Fibroblast of skin of back (primary cell): Measurements from ENCODE around the gene ENGASE.

Source experiments
- DNase-seq: peaks from one replicate; pipeline ENCODE4 v3.0.0-alpha.2; 2013

Gene ENGASE

GRCh38 chr17:79116575-79117368, 42.1 kb downstream of the ENGASE start:
- no peak for DNase-seq

- DNase-seq = no peak
Observed at GRCh38 chr17:79117905-79118487, 43.4 kb downstream of the ENGASE start.

DNA sequence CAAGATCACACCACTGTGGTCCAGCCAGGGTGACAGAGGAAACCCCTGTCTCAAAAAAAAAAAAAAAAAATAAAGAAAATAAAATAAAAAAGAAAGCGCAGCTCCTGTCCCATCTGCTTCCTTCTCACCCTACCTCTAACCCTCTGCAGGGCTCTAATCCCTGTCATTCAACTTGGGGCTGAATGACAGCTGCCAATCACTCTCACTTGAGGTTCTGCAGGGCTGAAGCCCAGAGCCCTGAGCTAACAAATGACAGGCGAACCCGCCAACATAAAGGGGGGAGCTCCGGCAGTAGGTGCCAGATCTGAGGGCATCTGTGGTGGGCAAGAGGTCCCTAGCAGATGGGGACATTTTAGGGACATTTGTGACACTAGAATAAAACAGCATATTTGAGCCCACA, 44.3 kb downstream of the ENGASE start:
- DNase-seq = no peak

DNA sequence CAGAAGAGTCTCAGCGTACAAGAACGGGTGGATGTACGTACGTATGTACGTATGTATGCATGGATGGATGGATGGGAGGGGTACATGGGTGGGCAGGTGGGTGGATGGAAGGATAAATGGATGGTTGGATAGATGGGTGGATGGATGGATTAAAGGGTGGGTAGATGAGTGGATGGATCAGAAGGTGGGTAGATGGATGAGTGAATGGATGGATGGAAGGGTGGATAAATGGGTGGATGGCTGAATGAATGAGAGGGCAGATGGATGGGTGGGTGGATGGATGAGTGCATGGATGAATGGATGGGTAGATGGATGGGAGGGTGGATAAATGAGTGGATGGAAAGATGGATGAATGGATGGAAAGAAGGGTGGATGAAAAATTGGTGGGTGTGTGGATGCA, 45.6 kb downstream of the ENGASE start:
- DNase-seq = no peak

GRCh38 chr17:79123988-79124387, 49.4 kb downstream of the ENGASE start:
- no peak for DNase-seq

DNA sequence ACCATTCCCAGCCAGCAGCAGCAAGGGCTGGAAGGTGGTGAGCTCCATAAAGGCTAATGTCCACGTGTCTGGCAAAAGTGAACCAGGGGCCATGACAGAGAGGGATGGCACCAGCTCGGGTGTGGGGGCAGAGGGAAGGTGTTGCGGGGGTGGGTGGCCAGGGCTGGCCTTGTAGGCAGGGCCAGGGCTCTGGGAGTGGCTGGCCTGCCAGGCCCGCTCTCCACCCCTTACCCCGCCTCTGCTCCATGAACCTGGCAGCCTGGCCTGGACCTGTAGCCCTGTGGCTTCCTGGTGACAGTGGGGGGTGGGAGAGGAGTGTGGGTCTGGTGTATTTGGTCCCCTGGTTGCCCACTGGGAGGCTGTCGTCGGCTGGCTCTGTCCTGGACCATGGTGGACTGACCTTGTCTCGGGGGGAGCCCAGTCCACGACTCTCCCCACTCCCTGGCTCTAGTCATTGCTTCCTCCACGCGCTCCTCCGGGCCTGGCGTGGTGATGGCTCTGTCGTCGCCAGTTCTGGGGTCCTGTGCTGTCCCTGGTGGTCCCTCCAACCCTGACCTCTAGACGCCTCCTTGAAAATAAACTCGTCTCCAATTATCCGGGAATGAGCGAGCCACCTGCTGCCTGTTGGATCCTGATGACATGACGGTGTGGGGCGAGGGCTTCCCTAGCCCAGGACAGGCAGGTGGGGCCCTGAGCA, 50.0 kb downstream of the ENGASE start:
- DNase-seq = no peak

- DNase-seq = no peak
Observed at GRCh38 chr17:79125503-79125902, 50.9 kb downstream of the ENGASE start.

- DNase-seq = no peak
Observed at GRCh38 chr17:79126139-79126538, 51.5 kb downstream of the ENGASE start.

GRCh38 chr17:79127534-79128135, 53.0 kb downstream of the ENGASE start:
- no peak for DNase-seq

GRCh38 chr17:79129523-79129922, 54.9 kb downstream of the ENGASE start:
- DNase-seq = no peak

- no peak for DNase-seq
Observed at GRCh38 chr17:79130536-79131273, 56.1 kb downstream of the ENGASE start.

DNA sequence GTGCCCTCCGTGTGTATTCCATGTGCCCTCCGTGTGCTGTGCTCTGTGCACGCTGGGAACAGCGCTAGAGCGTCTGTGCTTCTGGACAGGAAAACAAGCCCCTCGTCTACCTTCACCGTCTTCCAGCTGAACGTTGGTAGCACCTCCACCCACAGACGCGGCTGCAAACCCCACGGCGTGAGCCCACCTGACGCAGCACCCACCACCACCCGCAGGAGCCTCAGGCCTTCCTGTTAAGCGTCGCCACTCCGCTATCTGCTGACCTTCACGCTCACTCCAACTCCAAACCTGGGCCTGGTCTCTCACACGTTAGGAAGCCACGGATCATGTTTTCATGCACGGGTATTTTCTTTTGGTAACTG, 56.6 kb downstream of the ENGASE start:
- DNase-seq = no peak

DNA sequence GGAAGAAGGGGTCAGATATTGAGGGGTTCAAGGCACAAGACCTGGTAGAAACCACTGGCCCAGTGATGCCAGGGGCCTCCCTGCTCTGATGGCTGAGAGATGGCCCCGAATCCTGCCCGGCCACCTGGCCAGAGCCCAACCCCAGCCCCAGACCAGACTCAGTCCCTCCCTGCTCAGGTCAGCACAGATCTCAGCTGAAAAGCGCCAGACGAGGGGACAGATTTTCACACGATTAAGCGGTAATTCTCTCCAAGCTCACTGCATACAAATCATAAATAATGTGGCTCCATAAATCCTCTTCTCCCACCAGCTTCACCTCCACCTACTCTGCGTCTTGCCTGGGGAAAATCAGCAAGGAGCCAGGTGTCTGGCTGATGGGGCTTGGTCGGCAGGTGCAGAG, 57.1 kb downstream of the ENGASE start:
- DNase-seq = no peak

DNA sequence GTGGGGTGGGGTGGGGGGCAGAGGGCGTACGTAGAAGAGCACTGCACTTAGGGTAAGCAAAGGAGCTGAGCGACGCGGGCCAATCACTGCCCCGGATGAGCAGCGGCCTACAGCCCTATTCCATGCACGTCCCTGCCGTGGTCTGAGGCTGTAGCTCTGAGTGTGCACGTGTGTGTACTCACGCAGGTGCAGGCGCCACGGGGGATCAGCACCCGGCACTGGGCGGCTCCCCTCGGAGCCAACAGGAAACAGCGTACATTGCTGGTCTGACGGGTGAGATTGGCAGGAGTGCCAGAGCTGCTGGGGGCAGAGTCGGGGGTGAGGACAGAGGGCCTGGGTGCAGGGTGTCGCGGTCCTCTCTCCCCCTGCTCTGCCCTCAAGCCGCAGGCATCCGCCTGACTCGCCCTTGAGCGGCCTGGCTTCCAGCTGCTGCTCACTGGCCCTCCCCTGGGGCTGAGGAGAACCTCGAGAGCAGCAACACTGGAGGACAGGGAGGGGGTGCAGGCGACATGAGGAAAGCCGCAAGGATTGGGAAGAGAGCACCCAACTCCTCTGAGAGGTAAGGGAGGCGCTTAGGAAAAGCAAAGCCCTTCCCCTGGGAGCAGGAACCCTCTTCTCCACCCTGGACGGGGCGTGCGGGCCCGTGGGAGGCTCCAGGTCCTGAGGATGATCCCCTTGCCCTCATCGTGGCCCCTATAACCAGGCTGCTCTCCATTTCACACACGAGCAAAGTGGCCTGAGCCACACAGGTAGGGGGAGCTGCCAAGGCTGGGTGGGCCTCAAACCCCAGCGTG, 57.8 kb downstream of the ENGASE start:
- no peak for DNase-seq

DNA sequence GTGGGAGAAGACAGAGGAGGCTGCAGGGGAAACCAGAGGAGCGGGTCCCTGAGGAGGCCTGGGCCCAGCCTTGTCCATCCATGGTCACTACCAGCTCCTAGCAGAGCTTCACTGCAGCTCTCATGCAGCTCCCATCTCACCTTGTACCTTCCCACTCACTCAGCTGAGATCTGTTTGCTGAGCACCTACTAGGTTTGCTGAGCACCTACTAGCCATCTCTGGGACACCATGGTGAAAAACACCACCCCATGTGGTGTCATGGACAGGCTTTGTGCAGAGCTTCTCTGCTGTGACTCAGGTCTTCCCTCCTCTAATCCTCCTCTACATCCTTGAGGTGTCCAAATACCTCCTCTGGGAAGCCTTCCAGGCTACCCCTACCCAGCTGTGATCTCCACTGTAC, 58.6 kb downstream of the ENGASE start:
- DNase-seq = no peak

- DNase-seq = no peak
Observed at GRCh38 chr17:79133985-79134384, 59.4 kb downstream of the ENGASE start.

DNA sequence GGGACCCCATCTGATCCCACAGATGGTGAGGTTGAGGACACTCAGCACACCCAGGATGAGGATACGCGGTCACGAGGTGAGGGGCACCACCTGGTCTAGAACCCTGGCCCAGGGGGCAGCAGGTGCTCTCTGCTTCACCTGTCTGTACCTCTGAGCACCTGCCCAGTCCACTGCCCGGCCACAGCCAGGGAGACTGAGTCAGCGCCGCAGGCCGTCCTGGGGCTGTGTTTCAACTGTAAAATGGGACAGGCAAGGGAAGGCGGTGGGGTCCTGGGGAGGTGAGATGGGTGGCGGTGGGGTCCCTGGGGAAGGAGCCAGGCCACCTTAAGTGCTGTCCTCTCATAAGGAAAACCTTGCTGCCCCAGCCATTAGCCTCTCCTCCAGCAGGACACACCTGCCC, 60.4 kb downstream of the ENGASE start:
- DNase-seq = no peak

DNA sequence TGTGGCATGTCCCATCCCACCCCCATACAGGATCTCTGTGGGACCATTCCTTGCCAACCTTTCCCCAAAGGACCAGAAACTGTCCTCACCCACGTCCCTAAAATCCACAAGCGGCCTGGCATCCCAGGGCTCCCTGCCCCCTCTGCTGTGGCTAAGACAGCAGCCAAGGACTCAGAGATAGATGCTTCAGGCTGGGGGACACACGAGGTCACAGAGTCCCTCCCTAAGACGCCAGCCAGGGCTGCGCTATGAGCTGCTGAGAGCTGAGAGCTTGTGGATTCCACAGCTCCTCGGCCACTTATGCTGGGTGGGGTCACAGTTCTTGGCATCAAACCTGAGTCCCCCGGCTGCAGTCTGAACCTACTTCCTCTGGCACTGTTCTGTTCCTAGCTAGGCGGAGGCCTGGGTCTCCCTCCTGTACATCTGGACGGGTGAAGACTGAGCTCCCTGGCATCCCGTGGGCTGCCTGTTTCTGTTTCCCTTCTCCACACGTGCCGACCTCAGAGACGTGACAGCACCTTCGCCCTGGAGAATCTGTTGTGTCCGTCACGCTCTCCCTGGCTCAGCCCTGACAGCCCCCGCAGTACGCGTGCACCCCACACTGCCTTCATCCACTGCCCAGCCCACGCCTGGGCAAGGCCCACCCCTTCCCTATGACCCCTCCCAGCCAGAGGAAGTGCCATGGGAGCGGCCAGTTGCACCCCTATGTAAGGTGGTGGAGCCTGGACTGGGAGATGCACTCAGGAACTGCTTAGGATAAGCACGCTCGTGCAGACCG, 61.2 kb downstream of the ENGASE start:
- no peak for DNase-seq
